GM21515 (cell line): Measurements from ENCODE around the gene MLYCD.

Source experiments
- ATAC-seq: cut with Tn5 transposase; IDR thresholded peaks from one replicate; pipeline ENCODE4 v1.9.1; 2021; ENCODE audit not compliant: unreplicated experiment

The MLYCD gene

DNA sequence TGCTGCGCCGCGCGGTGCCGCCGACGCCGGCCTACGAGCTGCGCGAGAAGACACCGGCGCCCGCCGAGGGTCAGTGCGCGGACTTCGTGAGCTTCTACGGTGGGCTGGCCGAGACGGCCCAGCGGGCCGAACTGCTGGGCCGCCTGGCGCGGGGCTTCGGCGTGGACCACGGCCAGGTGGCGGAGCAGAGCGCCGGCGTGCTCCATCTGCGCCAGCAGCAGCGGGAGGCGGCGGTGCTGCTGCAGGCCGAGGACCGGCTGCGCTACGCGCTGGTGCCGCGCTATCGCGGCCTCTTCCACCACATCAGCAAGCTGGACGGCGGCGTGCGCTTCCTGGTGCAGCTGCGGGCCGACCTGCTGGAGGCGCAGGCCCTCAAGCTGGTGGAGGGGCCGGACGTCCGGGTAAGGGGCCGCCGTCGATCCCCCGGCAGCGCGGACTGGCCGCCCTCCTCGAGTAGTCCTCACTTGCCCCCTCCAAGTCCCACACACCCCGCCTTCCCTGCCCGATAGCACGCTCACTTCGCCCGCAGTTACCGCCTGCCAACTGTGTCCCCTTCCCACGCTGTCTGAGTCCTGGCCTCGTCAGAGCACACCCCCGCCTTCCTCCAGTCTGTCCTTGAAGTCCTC lies 470 bp downstream of the MLYCD start:
- ATAC-seq: peak; percentile 61

GRCh38 chr16:83899978-83900377 lies 1.1 kb downstream of the MLYCD start:
- no peak for ATAC-seq

DNA sequence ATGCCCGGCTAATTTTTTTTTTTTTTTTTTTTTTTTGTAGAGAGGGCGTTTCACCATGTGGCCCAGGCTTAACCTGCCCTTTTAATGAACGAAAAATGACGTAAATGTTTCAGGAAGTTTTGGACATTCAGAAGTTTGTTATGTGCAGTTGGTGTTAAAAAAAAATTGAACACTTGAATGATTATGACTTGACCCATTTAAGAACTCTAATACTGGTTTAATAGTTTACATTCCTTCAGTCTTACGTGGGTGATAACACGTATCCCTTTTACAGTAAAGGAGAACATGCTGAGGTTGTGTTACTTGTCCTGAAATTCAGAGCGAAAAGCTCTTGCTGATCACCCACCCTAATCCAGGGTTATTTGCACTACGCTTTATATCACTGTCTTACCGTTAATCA lies 1.7 kb downstream of the MLYCD start:
- no peak for ATAC-seq

DNA sequence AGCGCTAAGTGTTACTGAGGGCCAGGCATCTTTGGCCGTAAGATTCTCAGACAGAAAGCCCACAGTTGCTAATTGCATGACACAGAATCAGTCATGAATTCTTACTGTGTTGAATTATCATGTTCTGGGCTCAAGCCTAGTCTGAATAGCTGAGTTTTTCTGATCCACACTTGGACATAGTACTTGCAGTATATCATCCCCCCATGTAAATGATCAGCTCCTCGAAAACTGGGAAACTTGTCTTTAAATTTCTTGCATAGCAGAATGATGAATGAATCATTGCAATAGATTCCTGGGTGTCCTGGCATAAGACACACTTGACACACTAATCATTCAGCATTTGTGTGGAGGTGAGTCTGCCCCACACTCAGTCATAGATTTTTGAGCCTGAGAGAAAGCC lies 2.2 kb downstream of the MLYCD start:
- no peak for ATAC-seq

DNA sequence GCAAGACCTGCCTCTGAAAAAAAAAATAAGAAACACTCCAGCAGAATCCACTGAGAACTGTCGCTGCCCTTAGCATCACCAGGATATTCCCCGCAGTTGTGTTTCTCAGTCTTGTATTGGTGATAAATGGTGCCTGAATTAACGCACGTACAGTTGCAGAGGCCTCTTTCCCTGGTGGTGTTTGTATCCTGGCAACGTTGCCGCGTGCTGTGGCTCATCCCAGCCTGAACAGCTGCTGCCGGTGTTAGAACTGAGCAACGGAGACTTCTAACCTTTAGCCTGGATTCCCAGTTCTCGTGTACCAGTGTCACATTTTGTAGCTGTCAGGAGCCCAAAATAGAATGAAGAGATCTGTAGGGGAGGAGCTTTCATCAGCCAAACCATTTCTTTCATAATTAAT lies 4.8 kb downstream of the MLYCD start:
- ATAC-seq: no peak

GRCh38 chr16:83906683-83907082 lies 7.8 kb downstream of the MLYCD start:
- no peak for ATAC-seq

DNA sequence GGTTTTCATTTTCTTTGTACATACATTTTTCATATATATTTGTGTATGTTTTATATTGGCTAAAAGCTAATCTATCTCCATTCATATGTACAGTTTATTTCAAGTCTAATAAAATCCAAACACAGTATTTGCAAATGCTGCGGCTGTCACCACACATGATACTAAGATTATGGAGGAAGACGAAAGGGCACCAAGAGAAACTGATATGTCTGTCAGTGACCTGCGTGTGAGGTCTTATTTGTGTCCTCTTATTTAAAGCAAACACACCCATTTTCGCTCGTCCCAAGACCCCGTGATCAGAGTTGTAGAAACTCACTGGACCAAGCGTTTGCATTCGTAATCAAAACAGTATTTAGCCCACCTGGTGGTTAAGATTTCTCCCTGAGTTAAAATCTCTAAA lies 8.2 kb downstream of the MLYCD start:
- no peak for ATAC-seq

DNA sequence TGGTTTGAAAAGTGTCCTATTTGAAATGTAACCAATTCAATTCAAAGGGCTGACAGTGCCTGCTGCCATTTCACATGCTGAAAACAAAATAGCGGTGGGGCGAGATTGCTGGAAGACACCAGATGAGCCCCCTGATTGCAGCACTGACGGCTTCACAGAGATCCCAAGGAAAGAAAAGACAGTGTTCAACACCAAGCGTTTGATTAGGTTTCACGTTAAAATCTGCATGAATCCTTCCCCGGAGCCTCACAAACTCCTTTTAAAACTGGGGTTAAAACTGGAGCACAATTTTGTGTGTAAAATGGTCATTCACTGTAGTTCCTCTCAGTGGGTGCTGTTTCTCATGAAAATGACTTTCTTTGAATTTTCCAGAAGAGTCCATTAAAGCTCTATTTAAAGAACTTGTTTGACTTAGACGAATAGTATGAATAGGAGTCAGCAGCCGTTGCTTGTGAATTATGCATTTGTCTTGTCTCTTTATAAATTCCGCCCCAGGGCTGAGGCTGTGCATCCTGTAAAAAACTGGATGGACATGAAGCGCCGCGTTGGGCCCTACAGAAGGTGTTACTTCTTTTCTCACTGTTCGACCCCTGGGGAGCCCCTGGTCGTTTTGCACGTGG lies 8.8 kb downstream of the MLYCD start:
- no peak for ATAC-seq

- no peak for ATAC-seq
These were observed 9.9 kb downstream of the MLYCD start for GRCh38 chr16:83908798-83909197.

DNA sequence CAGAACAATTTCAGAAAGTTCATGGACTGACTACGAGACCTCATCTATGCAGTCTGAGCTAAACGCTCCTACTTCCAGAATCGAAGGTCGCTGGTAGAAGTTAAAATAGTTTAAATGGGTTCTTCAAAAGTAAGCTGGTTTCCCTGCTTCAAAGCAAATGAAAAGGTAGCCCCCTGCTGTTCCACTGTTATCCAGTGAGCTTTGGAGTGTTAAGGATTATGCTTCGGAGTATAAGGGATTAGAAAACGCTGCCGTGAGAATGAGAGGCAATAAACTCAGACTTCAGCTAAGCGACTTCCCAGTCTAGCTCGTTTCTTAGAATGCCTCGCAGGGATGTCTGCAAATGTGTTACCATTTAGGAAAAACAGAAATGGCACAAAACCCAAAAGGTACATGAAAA lies 12.4 kb downstream of the MLYCD start:
- ATAC-seq: no peak

DNA sequence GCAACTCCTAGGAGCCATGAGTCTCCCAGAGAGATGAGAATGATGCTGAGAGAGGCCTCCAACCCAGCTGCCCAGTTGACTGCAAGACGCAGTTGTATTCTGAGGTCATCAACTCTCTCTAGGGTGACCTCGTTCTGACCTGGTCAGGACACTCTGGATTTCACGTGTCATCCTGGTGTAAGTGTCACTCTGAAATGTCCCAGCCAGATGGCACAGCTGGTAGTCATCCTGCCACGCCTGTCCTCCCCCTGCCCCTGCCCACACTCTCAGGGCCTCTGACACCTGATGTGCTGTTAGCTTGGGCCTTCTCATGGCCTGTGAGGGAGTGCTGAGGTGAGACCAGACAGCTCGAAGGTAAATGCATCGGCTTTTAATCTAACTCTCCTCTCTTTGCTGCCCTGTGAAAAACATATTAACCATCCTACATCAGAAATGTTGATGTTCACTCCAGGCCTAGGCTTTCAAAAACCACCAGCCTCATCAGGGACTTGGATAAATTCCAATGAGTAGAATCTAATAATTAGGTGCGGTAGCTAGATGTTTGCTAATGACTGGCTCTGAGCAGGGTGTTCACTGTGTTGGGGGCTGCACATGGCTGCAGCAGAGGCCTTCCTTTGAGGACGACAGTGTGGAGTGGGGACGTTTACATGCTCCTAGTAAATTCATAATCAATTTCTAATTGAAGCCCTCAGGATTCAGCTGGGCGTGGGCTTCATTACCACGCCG lies 13.8 kb downstream of the MLYCD start:
- no peak for ATAC-seq

- ATAC-seq: no peak
These were observed 14.3 kb downstream of the MLYCD start for GRCh38 chr16:83913245-83913633.

DNA sequence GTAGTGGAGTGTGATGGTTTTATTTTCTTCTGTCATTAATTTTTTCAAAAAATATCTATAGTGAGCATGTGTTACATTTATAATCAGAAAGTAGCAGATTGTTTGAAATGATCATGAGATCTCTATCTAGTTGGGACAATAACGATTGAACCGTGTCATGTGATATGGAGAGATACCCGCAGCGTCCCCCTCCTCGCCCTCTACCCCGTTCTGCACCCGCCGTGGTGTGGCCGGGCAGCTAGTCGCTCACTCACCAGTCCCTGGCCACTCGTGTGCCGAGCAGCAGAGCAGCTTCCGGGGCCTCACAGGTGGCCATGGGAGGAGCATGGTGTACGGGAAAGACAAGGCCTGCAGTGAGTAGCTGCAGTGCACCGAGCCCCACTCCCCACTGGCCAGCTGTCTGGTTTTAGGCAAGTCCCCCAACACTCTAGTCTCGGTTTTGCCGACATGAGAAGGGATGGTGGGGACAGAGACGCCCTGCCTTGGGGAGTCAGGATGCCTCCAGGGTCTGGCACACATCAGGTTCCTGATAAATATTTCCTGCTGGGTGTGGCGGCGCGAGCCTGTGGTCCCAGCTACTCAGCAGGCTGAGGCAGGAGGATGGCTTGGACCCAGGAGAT lies 15.3 kb downstream of the MLYCD start:
- no peak for ATAC-seq

DNA sequence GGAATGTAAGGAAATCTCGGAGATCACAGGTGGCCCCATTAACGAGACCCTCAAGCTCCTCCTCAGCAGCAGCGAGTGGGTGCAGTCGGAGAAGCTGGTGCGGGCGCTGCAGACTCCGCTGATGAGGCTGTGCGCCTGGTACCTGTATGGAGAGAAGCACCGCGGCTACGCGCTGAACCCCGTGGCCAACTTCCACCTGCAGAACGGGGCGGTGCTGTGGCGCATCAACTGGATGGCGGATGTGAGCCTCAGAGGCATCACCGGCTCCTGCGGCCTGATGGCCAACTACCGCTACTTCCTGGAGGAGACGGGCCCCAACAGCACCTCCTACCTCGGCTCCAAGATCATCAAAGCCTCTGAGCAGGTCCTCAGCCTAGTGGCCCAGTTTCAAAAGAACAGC lies 16.2 kb downstream of the MLYCD start:
- no peak for ATAC-seq

DNA sequence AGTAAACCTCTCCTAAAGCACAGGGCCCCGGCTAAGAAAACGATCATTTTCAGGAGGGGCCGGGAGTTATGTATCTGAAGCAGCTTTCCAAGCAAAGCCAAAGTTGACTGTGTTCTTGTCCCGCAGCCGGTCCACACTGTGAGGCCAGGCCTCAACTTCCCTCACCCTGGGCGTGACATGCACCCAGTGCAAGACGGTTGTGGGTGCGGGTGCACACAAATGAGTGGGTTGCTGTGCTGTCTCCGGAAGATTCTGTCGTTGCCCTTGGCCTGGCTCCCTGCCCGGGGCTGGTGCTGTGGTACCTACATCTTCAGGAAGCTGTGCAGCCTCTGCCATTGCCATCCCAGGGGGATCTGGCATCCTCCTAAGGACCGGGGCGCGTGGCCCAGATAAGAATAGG lies 16.6 kb downstream of the MLYCD start:
- ATAC-seq: no peak

GRCh38 chr16:83917152-83918120 lies 18.5 kb downstream of the MLYCD start:
- no peak for ATAC-seq

GRCh38 chr16:83920894-83921491 lies 22.1 kb downstream of the MLYCD start:
- no peak for ATAC-seq

GRCh38 chr16:83923581-83924365 lies 24.9 kb downstream of the MLYCD start:
- ATAC-seq: no peak

GRCh38 chr16:83924686-83925085 lies 25.8 kb downstream of the MLYCD start:
- no peak for ATAC-seq
